PFSK-1 (cell line): Measurements from ENCODE around the gene USP5.

Source experiments
- FOXP2 ChIP-seq: optimal IDR thresholded peaks from 2 replicates; pipeline ENCODE3; 2011; ENCODE audit warnings: borderline replicate concordance, control low read depth, inconsistent platforms; ENCODE audit not compliant: insufficient read depth; ENCODE audit errors: extremely low read length, extremely low read depth
- POLR2AphosphoS5 ChIP-seq: IDR thresholded peaks from 2 replicates; pipeline ENCODE4 v1.6.1; 2012; ENCODE audit warnings: low read depth, mild to moderate bottlenecking, control low read depth, low read length, moderate library complexity
- SIN3A ChIP-seq: IDR thresholded peaks from 2 replicates; pipeline ENCODE4 v1.6.1; 2012; ENCODE audit warnings: mild to moderate bottlenecking, low read length, moderate library complexity, borderline replicate concordance; ENCODE audit not compliant: insufficient read depth
- TAF1 ChIP-seq: IDR thresholded peaks from 2 replicates; pipeline ENCODE4 v1.6.1; 2012; ENCODE audit warnings: low read length, control low read depth, borderline replicate concordance; ENCODE audit not compliant: insufficient read depth
- TF ChIP-seq, protein P1 (sequence below), 2 experiments: IDR thresholded peaks; 2 replicates each; pipeline versions ENCODE4 v1.6.1 to v1.8.0; 2011 to 2012; ENCODE audit warnings: low read depth in 2 of 2, low read length in 2 of 2, control low read depth in 1 of 2, inconsistent platforms in 1 of 2, mild to moderate bottlenecking in 1 of 2, moderate library complexity in 1 of 2; ENCODE audit not compliant: insufficient read depth in 1 of 2

USP5 gene

DNA sequence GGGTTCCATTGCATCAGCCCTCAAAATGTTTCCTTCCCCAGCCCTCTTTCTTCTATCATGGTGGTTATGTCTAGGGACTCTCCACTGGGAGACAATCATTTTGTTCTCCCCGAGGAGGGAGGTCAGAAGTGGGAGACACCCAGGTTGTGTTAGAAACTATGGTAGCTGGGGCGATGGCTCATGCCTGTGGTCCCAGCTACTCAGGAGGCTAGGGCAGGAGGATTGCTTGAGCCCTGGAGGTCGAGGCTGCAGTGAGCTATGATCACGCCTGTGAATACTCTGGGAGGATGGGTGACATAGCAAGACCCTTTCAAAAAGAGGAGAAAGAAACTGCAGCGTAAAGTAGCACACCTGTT, 39.7 kb downstream of the USP5 start:
- TF ChIP-seq, protein P1, sequence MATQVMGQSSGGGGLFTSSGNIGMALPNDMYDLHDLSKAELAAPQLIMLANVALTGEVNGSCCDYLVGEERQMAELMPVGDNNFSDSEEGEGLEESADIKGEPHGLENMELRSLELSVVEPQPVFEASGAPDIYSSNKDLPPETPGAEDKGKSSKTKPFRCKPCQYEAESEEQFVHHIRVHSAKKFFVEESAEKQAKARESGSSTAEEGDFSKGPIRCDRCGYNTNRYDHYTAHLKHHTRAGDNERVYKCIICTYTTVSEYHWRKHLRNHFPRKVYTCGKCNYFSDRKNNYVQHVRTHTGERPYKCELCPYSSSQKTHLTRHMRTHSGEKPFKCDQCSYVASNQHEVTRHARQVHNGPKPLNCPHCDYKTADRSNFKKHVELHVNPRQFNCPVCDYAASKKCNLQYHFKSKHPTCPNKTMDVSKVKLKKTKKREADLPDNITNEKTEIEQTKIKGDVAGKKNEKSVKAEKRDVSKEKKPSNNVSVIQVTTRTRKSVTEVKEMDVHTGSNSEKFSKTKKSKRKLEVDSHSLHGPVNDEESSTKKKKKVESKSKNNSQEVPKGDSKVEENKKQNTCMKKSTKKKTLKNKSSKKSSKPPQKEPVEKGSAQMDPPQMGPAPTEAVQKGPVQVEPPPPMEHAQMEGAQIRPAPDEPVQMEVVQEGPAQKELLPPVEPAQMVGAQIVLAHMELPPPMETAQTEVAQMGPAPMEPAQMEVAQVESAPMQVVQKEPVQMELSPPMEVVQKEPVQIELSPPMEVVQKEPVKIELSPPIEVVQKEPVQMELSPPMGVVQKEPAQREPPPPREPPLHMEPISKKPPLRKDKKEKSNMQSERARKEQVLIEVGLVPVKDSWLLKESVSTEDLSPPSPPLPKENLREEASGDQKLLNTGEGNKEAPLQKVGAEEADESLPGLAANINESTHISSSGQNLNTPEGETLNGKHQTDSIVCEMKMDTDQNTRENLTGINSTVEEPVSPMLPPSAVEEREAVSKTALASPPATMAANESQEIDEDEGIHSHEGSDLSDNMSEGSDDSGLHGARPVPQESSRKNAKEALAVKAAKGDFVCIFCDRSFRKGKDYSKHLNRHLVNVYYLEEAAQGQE (IDR thresholded peaks at IDR 0.05; ENCODE audit: insufficient read depth in 1 of 2, low read depth in 2 of 2, low read length in 2 of 2), result no peak
- no peak for TF ChIP-seq POLR2AphosphoS5
- no peak for TF ChIP-seq TAF1
- no peak for TF ChIP-seq FOXP2
- no peak for TF ChIP-seq SIN3A

DNA sequence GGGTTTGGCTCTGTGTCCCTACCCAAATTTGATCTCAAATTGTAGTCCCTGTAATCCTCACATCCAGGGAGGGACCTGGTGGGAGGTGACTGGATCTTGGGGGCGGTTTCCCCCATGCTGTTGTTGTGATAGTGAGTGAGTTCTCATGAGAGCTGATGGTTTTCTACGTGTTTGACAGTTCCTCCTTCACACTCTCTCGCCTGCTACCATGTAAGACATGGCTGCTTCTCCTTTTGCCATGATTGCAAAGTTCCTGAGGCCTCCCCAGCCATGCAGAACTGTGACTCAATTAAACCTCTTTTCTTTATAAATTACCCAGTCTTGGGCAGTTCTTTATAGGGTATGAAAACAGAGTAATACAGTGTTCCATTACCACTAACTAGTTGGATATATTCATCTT, 42.4 kb downstream of the USP5 start:
- TF ChIP-seq SIN3A (no peak), POLR2AphosphoS5 (no peak), TAF1 (no peak), FOXP2 (no peak)
- TF ChIP-seq, protein P1 (IDR thresholded peaks at IDR 0.05; ENCODE audit: insufficient read depth in 1 of 2, low read depth in 2 of 2, low read length in 2 of 2), result no peak

DNA sequence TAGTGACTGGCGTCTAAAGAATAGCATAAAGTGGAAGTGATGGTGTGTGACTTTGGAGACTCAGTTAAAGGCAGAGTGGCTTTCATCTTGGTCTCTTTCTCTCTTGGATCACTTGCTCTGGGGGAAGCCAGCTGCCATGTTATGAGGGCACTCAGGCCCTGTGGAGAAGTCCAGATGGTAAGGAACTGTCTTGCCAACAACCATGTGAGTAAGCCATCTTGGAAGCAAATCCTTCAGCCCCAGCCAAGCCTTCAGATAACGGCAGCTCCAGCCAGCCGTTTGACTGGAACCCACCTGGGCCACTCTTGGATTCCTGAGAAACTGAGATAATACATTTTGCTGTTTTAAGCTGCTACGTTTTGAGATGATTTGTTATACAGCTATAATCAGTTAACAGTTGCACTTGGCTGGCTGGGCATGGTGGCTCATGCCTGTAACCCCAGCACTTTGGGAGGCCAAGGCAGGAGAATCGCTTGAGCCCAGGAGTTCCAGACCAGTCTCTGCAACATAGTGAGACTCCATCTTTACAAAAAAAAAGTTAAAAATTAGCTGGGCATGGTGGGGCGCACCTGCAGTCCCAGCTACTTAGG, 45.0 kb downstream of the USP5 start:
- TF ChIP-seq SIN3A (no peak), POLR2AphosphoS5 (no peak), TAF1 (no peak), FOXP2 (no peak)
- TF ChIP-seq, protein P1 (IDR thresholded peaks at IDR 0.05; ENCODE audit: insufficient read depth in 1 of 2, low read depth in 2 of 2, low read length in 2 of 2), result no peak

DNA sequence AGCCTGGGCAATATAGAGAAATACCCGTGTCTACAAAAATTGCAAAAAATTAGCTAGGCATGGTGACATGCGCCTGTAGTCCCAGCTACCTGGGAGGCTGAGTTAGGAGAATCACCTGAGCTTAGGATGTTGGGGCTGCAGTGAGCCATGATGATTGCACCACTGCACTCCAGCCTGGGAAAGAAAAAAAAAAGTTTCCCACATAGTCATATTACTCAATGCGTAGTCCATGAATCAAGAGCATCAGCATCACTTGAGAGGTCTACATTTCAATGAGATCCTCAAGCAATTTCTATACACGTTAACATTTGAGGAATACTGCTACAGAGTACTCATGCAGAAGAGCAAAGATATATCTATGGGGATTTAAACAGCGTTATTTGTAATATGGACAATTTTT, 47.5 kb downstream of the USP5 start:
- no peak for TF ChIP-seq SIN3A

DNA sequence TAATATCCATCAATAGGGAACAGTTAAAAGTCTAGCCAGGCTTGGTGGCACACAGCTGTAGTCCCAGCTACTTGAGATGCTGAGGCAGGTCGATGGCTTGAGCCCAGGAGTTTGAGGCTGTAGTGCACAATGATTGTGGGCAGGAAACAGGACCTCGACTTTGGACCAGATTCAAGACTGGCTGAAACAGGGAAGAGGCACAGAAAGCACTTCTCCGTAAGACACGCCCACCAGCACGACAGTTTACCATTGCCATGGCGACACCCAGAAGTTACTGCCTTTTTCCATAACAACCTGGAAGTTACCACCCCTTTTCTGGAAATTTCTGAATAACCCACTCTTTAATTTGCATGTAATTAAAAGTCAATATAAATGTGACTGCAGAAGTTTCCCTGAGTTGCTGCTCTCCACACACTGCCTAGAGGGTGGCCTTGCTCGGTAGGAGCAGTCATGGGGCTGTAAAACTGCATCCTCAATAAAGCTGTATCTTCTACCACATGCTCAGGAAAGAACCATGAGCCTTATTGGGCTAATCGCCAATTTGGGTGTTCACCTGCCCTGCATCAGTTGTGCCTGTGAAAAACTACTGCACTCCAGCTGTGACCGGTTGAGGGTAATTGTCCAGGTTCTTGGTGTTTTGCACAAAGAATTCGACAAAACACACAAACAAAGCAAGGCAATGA, 48.0 kb downstream of the USP5 start:
- no peak for TF ChIP-seq TAF1
- no peak for TF ChIP-seq POLR2AphosphoS5
- TF ChIP-seq, protein P1 (IDR thresholded peaks at IDR 0.05; ENCODE audit: insufficient read depth in 1 of 2, low read depth in 2 of 2, low read length in 2 of 2), result no peak
- TF ChIP-seq FOXP2, result no peak
- no peak for TF ChIP-seq SIN3A
